HG02642 (cell line): ENCODE measurements around the gene MGAT5B.

Source experiments
- ATAC-seq: cut with Tn5 transposase; IDR thresholded peaks from one replicate; pipeline ENCODE4 v1.9.1; 2021; ENCODE audit warnings: mild to moderate bottlenecking; ENCODE audit not compliant: unreplicated experiment, poor library complexity

Gene MGAT5B

DNA sequence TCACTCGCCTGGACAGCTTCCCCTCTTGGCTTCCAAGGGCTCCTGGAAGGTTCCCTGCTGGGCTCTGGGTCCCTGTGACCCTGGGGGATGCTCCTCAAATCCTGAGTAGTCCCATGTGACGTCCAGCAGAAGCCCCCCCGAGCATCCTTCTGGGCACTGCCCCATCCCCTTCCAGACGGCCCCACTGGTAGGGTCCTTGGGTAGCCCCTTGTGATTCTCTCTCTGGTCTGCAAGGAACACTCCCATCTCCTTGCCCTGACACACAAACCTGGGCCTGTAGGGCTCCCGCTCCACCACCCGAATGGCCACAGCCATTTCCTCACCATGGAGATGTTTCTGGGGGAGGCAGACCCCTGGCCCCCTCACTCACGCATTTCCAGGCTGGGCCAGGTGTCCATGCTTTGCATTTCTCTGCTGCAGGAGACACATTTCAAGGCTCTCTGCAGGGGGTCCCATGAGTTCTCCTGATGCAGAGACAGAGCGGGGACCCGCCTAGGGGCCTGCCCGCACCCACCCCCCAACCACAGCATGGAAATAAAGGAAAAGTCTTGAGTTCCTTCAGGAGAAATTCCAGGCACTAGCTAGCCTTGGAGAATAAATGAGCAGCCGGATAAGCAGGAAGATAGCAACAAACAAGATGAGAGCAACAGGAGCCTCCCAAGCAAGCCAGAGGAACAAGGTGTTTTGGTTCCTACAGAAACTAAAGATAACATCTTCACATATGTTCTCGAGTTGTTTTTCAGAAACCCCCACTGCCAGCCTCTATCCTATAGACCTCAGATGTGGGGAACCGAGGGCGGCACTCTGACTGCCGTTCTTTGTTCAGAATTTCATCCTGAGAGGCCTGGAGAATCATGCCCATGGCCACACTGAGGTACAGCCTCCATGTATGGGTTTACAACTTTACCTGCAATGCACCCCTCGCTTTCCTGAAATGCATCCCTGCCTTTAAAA, 128.8 kb downstream of the MGAT5B start:
- no peak for ATAC-seq

DNA sequence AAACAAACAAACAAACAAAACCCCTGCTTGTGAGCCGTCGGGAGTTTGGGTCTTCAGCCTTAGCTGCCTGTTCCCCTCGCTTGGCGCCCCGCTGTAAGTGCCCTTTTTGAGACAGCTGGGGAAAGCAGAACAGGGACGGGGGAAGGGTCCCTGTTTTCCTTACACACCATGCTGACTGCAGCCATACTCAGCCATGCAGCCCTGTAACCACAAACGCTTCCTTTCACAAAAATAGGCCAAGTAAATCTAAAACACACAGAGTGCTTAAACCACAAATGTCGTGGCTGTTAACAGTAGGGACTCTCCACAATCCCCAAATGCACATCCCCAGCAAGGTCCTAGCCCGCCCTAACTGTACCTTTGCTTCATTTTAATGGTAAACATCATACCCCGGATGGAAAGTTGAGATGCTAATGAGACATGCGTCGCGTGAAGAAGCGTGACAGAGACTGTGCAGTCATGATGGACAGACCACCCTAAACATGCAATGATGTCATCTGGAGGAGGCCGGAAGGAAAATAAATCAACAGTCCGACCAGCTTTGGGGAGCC, 129.9 kb downstream of the MGAT5B start:
- no peak for ATAC-seq

DNA sequence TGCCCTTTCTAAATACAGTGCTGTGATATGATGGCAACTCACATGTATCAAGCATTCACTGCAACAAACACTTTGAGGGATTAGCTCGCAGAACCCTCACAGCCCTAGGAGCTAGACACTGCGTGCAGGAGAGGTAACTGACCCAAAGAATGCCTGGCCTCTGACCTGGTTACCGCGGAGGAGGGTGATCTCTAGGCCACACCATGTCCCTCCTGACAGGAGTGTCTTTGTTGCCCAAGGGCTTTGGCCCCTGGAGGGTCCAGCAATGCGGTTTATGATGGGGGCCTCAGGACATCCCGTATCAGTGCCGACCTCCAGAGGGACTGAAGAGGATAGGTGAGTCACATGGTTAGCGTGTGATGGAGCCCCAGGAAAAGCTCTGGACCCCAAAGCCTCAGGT, 130.6 kb downstream of the MGAT5B start:
- ATAC-seq = no peak
